Caco-2 (cell line): ENCODE measurements around the gene SLC25A39. TPM values are rescaled to one million over a fixed set of nuclear protein-coding genes. Genes with fewer than 3 reads are reported as not detected.

Experiments used
- BruUV-seq: library from RNA; stranded (reverse); fragments of 400-500 nt; replicated peaks from 2 replicates; lab custom pipeline; 2021; lab: Mats Ljungman, UMichigan
- CTCF ChIA-PET: fragments of 300-600 bp; sonication (Branson Sonifier 250); formaldehyde crosslinking; loops from one replicate; lab custom pipeline; 2022; ENCODE audit warnings: antibody characterized with exemption; lab: Charles Lee
- POLR2A ChIA-PET: fragments of 300-600 bp; sonication (Branson Sonifier 250); formaldehyde crosslinking; loops from one replicate; lab custom pipeline; 2022; ENCODE audit warnings: antibody characterized with exemption; lab: Charles Lee
- DNase-seq, 2 experiments: peaks; one replicate each; pipeline versions ENCODE4 v3.0.0 to v3.0.0-alpha.2; 2020 to 2022
- H3K27me3 ChIP-seq: replicated peaks from 2 replicates; pipeline ENCODE4 v1.6.0; 2011; ENCODE audit warnings: low read length; ENCODE audit not compliant: control insufficient read depth, insufficient read depth
- H3K36me3 ChIP-seq: 2 replicates; pipeline ENCODE4 v1.5.1; 2011; ENCODE audit warnings: low read length; ENCODE audit not compliant: control insufficient read depth, insufficient read depth
- H3K4me1 ChIP-seq: fragments of 250-450 bp; sonication (Bioruptor Pico); 2 replicates; pipeline ENCODE4 v1.5.1; 2020; ENCODE audit warnings: mild to moderate bottlenecking
- H3K4me3 ChIP-seq: 2 replicates; pipeline ENCODE4 v1.5.1; 2011; ENCODE audit warnings: low read depth, mild to moderate bottlenecking, control low read depth, low read length
- H3K9me3 ChIP-seq: fragments of 250-450 bp; sonication (Bioruptor Pico); 2 replicates; pipeline ENCODE4 v1.5.1; 2020; ENCODE audit warnings: mild to moderate bottlenecking, moderate library complexity
- H3K27ac Mint-ChIP-seq: one replicate; pipeline ENCODE4 v1.8.0; 2022; ENCODE audit warnings: mixed read lengths; ENCODE audit not compliant: unreplicated experiment
- H3K27me3 Mint-ChIP-seq: one replicate; pipeline ENCODE4 v1.8.0; 2022; ENCODE audit warnings: mixed read lengths; ENCODE audit not compliant: insufficient read depth, unreplicated experiment
- H3K36me3 Mint-ChIP-seq: one replicate; pipeline ENCODE4 v1.8.0; 2022; ENCODE audit warnings: mild to moderate bottlenecking, mixed read lengths; ENCODE audit not compliant: insufficient read depth, unreplicated experiment
- H3K4me1 Mint-ChIP-seq: one replicate; pipeline ENCODE4 v1.8.0; 2022; ENCODE audit warnings: low read depth, mixed read lengths; ENCODE audit not compliant: unreplicated experiment
- H3K4me3 Mint-ChIP-seq: one replicate; pipeline ENCODE4 v1.8.0; 2022; ENCODE audit warnings: mild to moderate bottlenecking, moderate library complexity, mixed read lengths; ENCODE audit not compliant: unreplicated experiment
- H3K9me3 Mint-ChIP-seq: one replicate; pipeline ENCODE4 v1.8.0; 2022; ENCODE audit warnings: mixed read lengths; ENCODE audit not compliant: unreplicated experiment
- intact Hi-C: fragments of 100-400 bp; cut with micrococcal nuclease; formaldehyde crosslinking; loops from one replicate; pipeline ENCODE4 v1.10.0; 2022; ENCODE audit not compliant: unreplicated experiment
- total RNA-seq: library from RNA; stranded (reverse); gene quantifications from 2 replicates; pipeline ENCODE4 v1.2.3, GENCODE V29; 2022
- TF ChIP-seq, protein P1 (sequence below), 2 experiments: fragments of 200-600 bp in 1 of 2; IDR thresholded peaks; 1 replicate in 1 of 2; 2 replicates in 1 of 2; pipeline versions ENCODE4 v1.5.1 to v1.8.0; 2011 to 2022; ENCODE audit warnings: antibody characterized with exemption in 1 of 2, control low read depth in 1 of 2, inconsistent platforms in 1 of 2, low read depth in 1 of 2, low read length in 1 of 2, mild to moderate bottlenecking in 1 of 2, moderate library complexity in 1 of 2; ENCODE audit not compliant: insufficient read depth in 1 of 2, severe bottlenecking in 1 of 2, unreplicated experiment in 1 of 2

Gene SLC25A39
- total RNA-seq, 1 experiment from 2014 or later, result 155 TPM

DNA sequence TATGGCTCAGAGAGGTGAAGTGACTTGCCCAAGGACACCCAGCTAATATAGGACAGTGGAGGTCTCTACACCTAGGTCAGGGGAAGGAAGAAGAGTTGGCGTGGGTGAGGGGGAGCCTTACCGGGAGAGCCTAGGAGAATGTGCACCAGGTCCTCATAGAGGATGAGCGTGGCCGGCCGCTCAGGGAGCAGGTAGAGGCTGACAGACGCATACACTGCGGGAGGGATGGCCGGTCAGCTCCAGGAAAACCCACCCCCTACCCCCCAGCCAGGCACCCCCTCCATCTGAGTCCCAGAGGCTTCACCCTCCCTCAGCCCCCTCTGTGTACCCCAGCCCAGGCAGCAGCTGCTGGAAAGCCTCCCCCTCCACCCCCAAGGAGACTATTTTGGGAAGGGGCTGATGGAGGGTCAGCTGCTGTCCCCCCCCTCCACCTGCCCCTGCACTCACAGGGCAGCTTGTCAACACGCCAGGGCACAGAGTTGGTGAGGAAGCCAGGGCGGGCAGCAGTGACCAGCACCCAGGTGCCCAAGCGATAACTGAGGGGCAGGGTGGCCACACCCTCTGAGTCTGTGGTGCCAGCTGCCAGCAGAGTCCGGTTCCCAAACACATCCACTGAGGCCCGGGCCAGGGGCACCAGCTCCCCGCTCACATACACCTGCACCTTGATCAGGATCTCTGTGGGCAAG, 35.0 kb upstream of the SLC25A39 start:
- Histone ChIP-seq H3K9me3 (no peaks in the 10 kb centered on the region), H3K4me1 (peaks cover 10% of the 10 kb centered on the region; the same call in 1 of the 2 replicates), H3K4me3 (no peak overlapping the region), H3K27me3 (no peaks in the 10 kb centered on the region), H3K36me3 (no peaks in the 10 kb centered on the region)
- ChIA-PET CTCF (interaction anchor here (0.6 kb wide), 1 partner anchor 147 kb away, joined by 4 read pairs; no protein-coding TSS in a partner anchor), POLR2A (no interaction called here)
- H3K27me3 Mint-ChIP-seq, result no peaks in the 10 kb centered on the region
- no peaks in the 10 kb centered on the region for H3K36me3 Mint-ChIP-seq
- H3K9me3 Mint-ChIP-seq, result no peaks in the 10 kb centered on the region
- BruUV-seq, result no TSS peak
- H3K27ac Mint-ChIP-seq, result no peak overlapping the region
- intact Hi-C loops, result no loop called here
- TF ChIP-seq, protein P1, sequence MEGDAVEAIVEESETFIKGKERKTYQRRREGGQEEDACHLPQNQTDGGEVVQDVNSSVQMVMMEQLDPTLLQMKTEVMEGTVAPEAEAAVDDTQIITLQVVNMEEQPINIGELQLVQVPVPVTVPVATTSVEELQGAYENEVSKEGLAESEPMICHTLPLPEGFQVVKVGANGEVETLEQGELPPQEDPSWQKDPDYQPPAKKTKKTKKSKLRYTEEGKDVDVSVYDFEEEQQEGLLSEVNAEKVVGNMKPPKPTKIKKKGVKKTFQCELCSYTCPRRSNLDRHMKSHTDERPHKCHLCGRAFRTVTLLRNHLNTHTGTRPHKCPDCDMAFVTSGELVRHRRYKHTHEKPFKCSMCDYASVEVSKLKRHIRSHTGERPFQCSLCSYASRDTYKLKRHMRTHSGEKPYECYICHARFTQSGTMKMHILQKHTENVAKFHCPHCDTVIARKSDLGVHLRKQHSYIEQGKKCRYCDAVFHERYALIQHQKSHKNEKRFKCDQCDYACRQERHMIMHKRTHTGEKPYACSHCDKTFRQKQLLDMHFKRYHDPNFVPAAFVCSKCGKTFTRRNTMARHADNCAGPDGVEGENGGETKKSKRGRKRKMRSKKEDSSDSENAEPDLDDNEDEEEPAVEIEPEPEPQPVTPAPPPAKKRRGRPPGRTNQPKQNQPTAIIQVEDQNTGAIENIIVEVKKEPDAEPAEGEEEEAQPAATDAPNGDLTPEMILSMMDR (IDR thresholded peaks at IDR 0.05; ENCODE audit: insufficient read depth in 1 of 2, low read depth in 1 of 2, low read length in 1 of 2, severe bottlenecking in 1 of 2, unreplicated experiment in 1 of 2), result no peak
- H3K4me1 Mint-ChIP-seq, result peaks cover 17% of the 10 kb centered on the region
- no peak overlapping the region for H3K4me3 Mint-ChIP-seq
- DNase-seq, result no peak

DNA sequence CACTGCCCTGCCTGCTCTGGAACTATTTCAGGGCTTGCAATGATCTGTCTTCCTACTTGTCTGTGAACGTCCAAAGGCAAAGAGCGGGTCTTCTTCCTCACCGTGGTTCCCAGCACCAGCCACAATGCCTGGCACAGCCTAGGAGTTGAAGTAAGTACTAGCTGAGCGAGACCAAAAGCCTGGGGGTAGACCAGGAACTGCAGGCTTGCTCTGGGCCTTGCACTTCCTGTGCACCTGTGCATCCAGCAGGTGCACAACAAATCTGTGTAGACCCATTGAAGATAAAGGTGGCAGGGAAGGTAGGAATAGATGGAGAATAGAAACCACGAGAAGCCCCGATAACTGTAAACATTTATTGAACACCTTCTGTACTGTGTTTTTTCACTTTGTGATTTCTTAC, 34.4 kb upstream of the SLC25A39 start:
- TF ChIP-seq, protein P1 (IDR thresholded peaks at IDR 0.05; ENCODE audit: insufficient read depth in 1 of 2, low read depth in 1 of 2, low read length in 1 of 2, severe bottlenecking in 1 of 2, unreplicated experiment in 1 of 2), result no peak
- Mint-ChIP-seq H3K4me1 (peaks cover 17% of the 10 kb centered on the region), H3K9me3 (no peaks in the 10 kb centered on the region), H3K36me3 (no peaks in the 10 kb centered on the region), H3K4me3 (no peak overlapping the region), H3K27ac (no peak overlapping the region), H3K27me3 (no peaks in the 10 kb centered on the region)
- ChIA-PET CTCF (interaction anchor here (1.2 kb wide), 1 partner anchor 17 kb away, joined by 3 read pairs; no protein-coding TSS in a partner anchor), POLR2A (no interaction called here)
- Histone ChIP-seq H3K9me3 (no peaks in the 10 kb centered on the region), H3K36me3 (no peaks in the 10 kb centered on the region), H3K4me1 (peaks cover 10% of the 10 kb centered on the region; the same call in 1 of the 2 replicates), H3K27me3 (no peaks in the 10 kb centered on the region), H3K4me3 (no peak overlapping the region)
- DNase-seq, result no peak
- BruUV-seq, result no TSS peak
- intact Hi-C loops, result no loop called here

DNA sequence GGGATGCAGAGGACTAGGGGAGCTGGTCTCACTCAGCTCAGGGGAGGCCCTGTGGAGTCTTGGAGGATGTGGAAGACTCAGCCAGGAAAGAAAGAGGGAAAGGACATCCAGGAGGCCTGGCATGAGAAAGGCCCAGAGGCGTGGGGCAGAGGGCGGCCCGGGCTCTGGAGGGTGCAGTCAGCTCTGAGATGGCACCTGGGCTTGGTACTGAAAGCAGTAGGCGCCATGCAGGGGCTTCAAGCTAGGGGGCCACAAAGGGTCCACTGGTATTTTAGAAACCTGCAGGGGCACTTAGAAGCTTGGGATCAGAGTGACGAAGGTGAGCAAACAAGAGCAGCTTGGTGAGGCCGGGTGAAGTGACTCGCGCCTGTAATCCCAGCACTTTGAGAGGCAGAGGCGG, 33.4 kb upstream of the SLC25A39 start:
- H3K27me3 Mint-ChIP-seq, result no peaks in the 10 kb centered on the region
- BruUV-seq, result no TSS peak

More for the DNA sequence above, 33.4 kb upstream of the SLC25A39 start:
- Mint-ChIP-seq H3K36me3 (no peaks in the 10 kb centered on the region), H3K27ac (no peak overlapping the region), H3K4me1 (peaks cover 17% of the 10 kb centered on the region), H3K4me3 (no peak overlapping the region), H3K9me3 (no peaks in the 10 kb centered on the region)
- ChIA-PET CTCF (interaction anchor here (0.5 to 1.2 kb wide), 2 partner anchors 17 to 40 kb away, joined by 3 to 4 read pairs; no protein-coding TSS in a partner anchor), POLR2A (interaction anchor here (0.5 kb wide), 1 partner anchor 13 kb away, joined by 3 read pairs; the partner anchor contains the start of gene GRN)
- DNase-seq, result no peak
- TF ChIP-seq, protein P1 (IDR thresholded peaks at IDR 0.05; ENCODE audit: insufficient read depth in 1 of 2, low read depth in 1 of 2, low read length in 1 of 2, severe bottlenecking in 1 of 2, unreplicated experiment in 1 of 2), result no peak
- Histone ChIP-seq H3K27me3 (no peaks in the 10 kb centered on the region), H3K36me3 (no peaks in the 10 kb centered on the region), H3K9me3 (no peaks in the 10 kb centered on the region), H3K4me3 (no peak overlapping the region), H3K4me1 (peaks cover 10% of the 10 kb centered on the region; the same call in 1 of the 2 replicates)
- intact Hi-C loops, result no loop called here
